ENCODE measurements around the gene MAP7D1. TPM values are rescaled to one million over a fixed set of nuclear protein-coding genes. Genes with fewer than 3 reads are reported as not detected.

Gene MAP7D1
- total RNA-seq (2022; extraction: Qiagen RNA extraction), result 218 to 234 TPM (median 224 TPM) in 5 replicates

DNA sequence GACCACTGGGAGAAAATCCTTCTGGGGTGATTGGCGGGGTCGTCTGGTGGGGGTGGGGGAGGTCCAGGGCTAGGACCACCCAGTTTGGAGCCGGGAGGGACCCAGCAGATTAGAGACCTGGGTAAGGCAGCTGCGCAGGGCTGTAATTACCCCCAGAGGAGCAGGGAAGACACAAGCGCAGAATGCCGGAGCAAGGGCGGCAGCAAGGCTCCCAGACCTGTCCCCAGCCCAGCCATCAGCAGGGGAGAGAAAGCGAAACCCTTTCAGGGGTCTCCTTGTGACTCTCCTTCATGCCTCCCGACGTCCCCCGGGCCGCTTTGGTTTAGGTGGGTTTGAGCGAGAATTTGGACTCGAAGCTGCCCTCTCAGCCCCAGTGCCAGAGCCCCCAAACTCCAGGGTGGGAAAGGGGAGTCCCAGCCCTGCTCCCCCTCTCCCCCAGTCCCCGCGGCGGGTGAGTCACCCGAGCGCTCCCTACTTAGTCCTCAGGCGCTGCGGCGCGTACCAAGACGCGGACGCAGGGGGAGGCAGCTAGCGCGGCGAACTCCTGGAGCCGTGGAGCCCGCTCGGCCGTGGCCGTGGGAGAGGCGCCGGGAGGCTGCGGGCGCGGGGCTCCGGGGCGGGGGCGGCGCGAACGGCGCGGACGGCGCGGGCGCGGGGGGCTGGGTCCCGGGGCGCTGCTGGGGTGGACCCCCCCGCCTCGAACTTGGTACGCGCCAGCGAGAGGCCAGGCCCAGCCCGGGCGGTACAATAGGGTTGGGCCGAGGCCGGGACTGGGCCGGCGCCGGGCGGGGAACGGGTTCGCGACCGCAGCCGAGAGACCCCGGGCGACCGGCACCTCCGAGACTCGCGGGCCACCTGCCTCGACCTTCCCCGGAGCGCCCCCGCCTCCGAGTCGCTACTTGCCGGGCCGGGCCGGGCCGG lies at the start of gene MAP7D1:
Gene MAP7D1 (plus strand): TSS at position 753 of the 921 bp plus-strand sequence. CDS start 258 bp downstream, outside the sequence.

DNA sequence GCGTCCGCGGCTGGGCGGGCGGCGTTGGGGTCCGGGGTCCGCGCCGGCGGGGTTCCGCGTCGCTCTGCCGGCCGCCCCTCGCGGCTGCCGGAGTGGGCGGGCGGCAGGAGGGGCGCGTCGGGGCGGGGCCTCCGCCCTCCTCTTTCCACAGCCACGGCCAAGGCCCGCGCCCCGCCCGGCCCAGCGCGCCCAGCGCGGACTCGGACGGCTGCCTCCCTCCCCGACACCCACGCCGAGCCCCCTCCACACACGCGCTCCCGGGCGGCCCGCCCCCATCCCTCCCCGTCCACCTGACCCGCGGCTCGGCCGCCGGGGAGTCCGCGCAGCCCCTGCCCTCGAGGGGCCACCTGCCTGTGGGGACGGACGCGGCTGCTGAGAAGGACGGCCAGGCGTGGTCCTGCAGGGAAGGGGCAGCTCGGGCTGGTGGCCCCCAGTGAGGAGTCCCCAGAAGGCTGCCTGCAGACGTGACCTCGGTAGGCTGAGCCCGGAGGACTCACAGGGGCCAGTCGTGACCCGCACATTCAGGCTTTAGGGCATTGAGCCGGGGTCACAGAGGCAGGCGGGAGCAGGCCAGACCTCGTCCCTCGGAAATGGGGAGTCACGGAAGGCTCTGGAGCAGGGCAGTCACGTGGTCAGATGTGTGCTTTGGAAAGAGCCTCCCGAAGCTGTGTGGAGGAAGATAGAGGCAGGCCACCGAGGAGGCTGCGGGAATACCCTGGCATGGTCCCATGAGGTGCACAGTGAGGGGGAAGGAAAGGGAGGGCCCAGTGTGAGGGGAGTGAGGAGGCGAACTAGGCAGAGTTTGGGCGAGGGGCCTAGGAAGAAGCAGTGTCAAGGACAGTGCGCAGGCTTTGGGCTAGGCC lies 30.6 kb upstream of the MAP7D1 start, which contains the start of gene COL8A2:
Gene COL8A2 (minus strand): TSS at position 94 of the 863 bp plus-strand sequence. CDS start 24,980 bp downstream, outside the sequence.

DNA sequence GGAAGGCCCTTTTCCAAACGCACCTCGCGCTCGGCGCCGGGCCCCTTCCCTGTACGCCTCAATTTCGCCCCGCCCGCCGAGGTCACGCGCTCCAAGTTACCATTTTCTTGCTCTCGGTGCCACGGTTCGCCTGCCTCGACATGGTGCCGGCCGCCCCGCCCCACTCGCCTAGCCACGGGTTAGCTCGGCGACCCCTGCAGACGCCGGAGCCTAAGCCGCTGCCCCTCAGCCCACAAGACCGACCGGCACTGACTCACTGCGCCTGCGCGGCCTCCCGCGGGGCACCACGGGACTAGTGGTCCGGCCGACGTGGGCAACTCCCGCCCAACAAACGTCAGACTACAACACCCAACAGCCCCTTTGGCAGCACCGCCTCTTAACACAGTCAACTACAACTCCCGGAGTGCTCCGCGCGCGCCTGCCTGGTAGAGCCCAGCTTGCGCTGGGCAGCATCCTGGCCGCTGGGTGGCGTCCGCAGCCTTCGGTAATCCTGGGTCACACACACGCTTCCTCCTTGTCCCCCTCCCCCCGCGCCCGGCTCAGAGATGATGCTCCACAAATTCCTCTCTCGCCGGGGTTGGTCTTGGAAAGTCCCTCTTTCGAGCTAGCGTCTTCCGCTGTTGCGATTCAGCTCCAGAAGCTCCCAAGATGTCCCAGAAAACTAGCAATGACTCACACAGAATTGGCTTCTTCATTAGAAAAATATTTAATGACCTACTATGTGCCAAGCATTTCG lies 6.6 kb upstream of the MAP7D1 start, which contains the start of gene TRAPPC3:
Gene TRAPPC3 (minus strand): TSS at position 250 of the 736 bp plus-strand sequence. CDS start 108 bp downstream, at position 142.

DNA sequence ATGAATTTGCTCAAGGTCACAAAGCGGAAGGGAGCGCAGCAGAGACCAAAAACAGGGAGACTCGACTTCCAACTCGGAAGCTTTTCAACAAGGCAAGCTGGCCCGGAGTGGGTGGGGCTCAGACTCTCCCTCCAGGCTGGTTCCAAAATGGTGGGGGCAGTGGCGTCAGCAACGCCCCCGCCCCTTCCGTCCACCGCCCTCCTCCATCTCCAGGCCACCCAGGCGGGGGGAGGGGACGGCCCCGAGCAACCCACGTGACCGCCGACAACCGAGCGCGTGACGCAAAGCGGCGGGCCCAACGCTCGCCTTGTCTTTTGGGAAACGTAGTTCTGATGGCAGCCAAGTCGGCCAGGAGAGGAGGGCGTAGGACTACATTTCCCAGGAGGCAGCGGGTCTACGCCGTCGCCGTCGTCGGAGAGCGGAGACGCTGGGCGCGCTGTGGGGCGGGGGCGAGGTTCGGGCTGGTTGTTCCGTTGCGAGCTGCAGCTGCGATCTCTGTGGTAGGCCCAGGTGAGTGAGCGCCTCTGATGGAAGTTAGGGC lies 68.1 kb downstream of the MAP7D1 start, which contains the start of gene THRAP3:
Gene THRAP3 (plus strand): TSS at position 448 of the 541 bp plus-strand sequence. CDS start 58,121 bp downstream, outside the sequence.

Other genes with a start within 250 kb of the MAP7D1 start
- 6.1 to 8.8 TPM (median 8.1 TPM) in 5 replicates for gene AGO3, start 225.1 kb upstream of the MAP7D1 start, total RNA-seq (2022; extraction: Qiagen RNA extraction)
- gene TEKT2, start 72.1 kb upstream of the MAP7D1 start, total RNA-seq (2022; extraction: Qiagen RNA extraction), result 0.07 TPM in 1 of 5 replicates, not detected in the others
- gene ADPRS, start 67.3 kb upstream of the MAP7D1 start, total RNA-seq (2022; extraction: Qiagen RNA extraction), result 24.5 to 33.0 TPM (median 29.2 TPM) in 5 replicates
- 0.09 to 0.14 TPM (median 0.12 TPM) in 5 replicates for gene COL8A2, start 30.9 kb upstream of the MAP7D1 start, total RNA-seq (2022; extraction: Qiagen RNA extraction)
- 79.2 to 97.7 TPM (median 84.0 TPM) in 5 replicates for gene TRAPPC3, start 6.7 kb upstream of the MAP7D1 start, total RNA-seq (2022; extraction: Qiagen RNA extraction)
- 62.3 to 90.5 TPM (median 71.5 TPM) in 5 replicates for gene THRAP3, start 68.3 kb downstream of the MAP7D1 start, total RNA-seq (2022; extraction: Qiagen RNA extraction)
- gene SH3D21, start 150.2 kb downstream of the MAP7D1 start, total RNA-seq (2022; extraction: Qiagen RNA extraction), result 2.1 to 3.4 TPM (median 2.7 TPM) in 5 replicates
- 9.3 to 23.1 TPM (median 22.2 TPM) in 5 replicates for gene EVA1B, start 167.5 kb downstream of the MAP7D1 start, total RNA-seq (2022; extraction: Qiagen RNA extraction)
- gene STK40, start 229.8 kb downstream of the MAP7D1 start, total RNA-seq (2022; extraction: Qiagen RNA extraction), result 9.3 to 11.5 TPM (median 10.5 TPM) in 5 replicates
- gene LSM10, start 241.7 kb downstream of the MAP7D1 start, total RNA-seq (2022; extraction: Qiagen RNA extraction), result 34.0 to 45.9 TPM (median 42.1 TPM) in 5 replicates

All from A549 treated with Hydrocortisone at 1 μM for 4 hours (cell line).